ENCODE data around the gene CFAP54.

GRCh38 chr12:96587691-96588090 lies 98.3 kb downstream of the CFAP54 start:
- TF ChIP-seq CTCF (IDR thresholded peaks at IDR 0.05) = no peak
- no peak for TF ChIP-seq POLR2A (IDR thresholded peaks at IDR 0.05)

Measured in uterus (tissue), 2 donors.